ENCODE measurements around the gene EDEM2.

DNA sequence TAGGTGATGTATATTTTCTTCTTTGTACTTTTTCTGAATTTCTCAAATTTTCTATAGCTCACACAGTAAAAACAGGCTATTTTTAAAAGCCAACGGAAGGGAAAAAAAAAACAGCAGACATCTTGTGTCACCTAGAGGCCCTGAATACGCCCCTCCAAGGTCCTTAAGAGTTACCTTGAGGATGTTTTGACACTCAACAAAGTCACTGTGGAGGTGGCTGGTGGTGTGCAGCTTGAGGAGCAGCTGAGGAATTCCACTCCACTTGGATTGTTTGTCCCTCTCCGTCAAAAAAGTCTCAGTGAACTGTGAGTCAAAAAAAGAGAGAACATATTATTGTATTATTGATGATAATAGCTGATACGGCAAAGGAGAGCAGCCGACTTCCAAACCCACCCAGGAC, 69.3 kb downstream of the EDEM2 start:
- TF ChIP-seq, protein P1, sequence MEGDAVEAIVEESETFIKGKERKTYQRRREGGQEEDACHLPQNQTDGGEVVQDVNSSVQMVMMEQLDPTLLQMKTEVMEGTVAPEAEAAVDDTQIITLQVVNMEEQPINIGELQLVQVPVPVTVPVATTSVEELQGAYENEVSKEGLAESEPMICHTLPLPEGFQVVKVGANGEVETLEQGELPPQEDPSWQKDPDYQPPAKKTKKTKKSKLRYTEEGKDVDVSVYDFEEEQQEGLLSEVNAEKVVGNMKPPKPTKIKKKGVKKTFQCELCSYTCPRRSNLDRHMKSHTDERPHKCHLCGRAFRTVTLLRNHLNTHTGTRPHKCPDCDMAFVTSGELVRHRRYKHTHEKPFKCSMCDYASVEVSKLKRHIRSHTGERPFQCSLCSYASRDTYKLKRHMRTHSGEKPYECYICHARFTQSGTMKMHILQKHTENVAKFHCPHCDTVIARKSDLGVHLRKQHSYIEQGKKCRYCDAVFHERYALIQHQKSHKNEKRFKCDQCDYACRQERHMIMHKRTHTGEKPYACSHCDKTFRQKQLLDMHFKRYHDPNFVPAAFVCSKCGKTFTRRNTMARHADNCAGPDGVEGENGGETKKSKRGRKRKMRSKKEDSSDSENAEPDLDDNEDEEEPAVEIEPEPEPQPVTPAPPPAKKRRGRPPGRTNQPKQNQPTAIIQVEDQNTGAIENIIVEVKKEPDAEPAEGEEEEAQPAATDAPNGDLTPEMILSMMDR (IDR thresholded peaks at IDR 0.05) = no peak
- no peak for TF ChIP-seq POLR2A (IDR thresholded peaks at IDR 0.05)

Data from heart left ventricle (tissue), 13 donors.